ENCODE measurements around the gene LRRC14B.
"Not testable (repeated sequence)": the region's sequence is repeated elsewhere in the genome, so short reads cannot be mapped to it uniquely, and the experiment has no call there.

The LRRC14B gene

GRCh38 chr5:243683-244367, 52.5 kb downstream of the LRRC14B start:
- not testable (repeated sequence) for DNase-seq

GRCh38 chr5:245717-246116, 54.4 kb downstream of the LRRC14B start:
- not testable (repeated sequence) for DNase-seq
